Osteoblast (primary cell): ENCODE measurements around the gene TDG. TPM values are rescaled to one million over a fixed set of nuclear protein-coding genes. Genes with fewer than 3 reads are reported as not detected.
A peak's percentile ranks its signal among the peaks of the same experiment; 100 is the strongest.

ENCODE experiments used
- DNase-seq: peaks from one replicate; pipeline ENCODE4 v3.0.0; 2011; ENCODE audit warnings: low spot score, mixed read lengths; ENCODE audit not compliant: insufficient read length; ENCODE audit errors: missing footprints
- H2AFZ ChIP-seq: 2 replicates; pipeline ENCODE4 v1.6.0; 2011; ENCODE audit warnings: mild to moderate bottlenecking, low read length
- H3K27ac ChIP-seq: 2 replicates; pipeline ENCODE4 v1.5.1; 2011; ENCODE audit warnings: mild to moderate bottlenecking, low read depth, low read length, moderate library complexity
- H3K27me3 ChIP-seq: 2 replicates; pipeline ENCODE4 v1.6.0; 2012; ENCODE audit warnings: mild to moderate bottlenecking, control low read depth, inconsistent platforms, low read length, moderate library complexity; ENCODE audit not compliant: insufficient read depth
- H3K36me3 ChIP-seq: 2 replicates; pipeline ENCODE4 v1.5.1; 2011; ENCODE audit warnings: mild to moderate bottlenecking, low read length, control low read depth, moderate library complexity; ENCODE audit not compliant: insufficient read depth
- H3K4me1 ChIP-seq: 2 replicates; pipeline ENCODE4 v1.5.1; 2011; ENCODE audit warnings: mild to moderate bottlenecking, low read length, control low read depth, moderate library complexity; ENCODE audit not compliant: insufficient read depth
- H3K4me2 ChIP-seq: 2 replicates; pipeline ENCODE4 v1.6.0; 2011; ENCODE audit warnings: mild to moderate bottlenecking, low read length; ENCODE audit not compliant: insufficient read depth
- H3K4me3 ChIP-seq: fragments of 200-600 bp; sonication (generic); 3 replicates; pipeline ENCODE4 v1.5.1; 2012; ENCODE audit warnings: mild to moderate bottlenecking, low read length, inconsistent platforms; ENCODE audit not compliant: insufficient read depth
- H3K79me2 ChIP-seq: 2 replicates; pipeline ENCODE4 v1.6.0; 2012; ENCODE audit warnings: mild to moderate bottlenecking, low read length, control low read depth, inconsistent platforms; ENCODE audit not compliant: insufficient read depth
- H3K9me3 ChIP-seq: 2 replicates; pipeline ENCODE4 v1.5.1; 2011; ENCODE audit warnings: low read depth, low read length, control low read depth
- H4K20me1 ChIP-seq: 2 replicates; pipeline ENCODE4 v1.6.0; 2012; ENCODE audit warnings: mild to moderate bottlenecking, low read length, control low read depth; ENCODE audit not compliant: insufficient read depth
- total RNA-seq: library from RNA; depleted of rRNA; stranded (reverse); fragments of >200 nt; gene quantifications from 2 replicates; pipeline ENCODE4 v1.2.3, GENCODE V29; 2012
- TF ChIP-seq, protein P1 (sequence below): IDR thresholded peaks from 2 replicates; pipeline ENCODE4 v1.5.1; 2011; ENCODE audit warnings: mild to moderate bottlenecking, low read depth, low read length, moderate library complexity; ENCODE audit errors: extremely low read depth

Gene TDG
- 20.9 and 23.2 TPM in 2 replicates for total RNA-seq

DNA sequence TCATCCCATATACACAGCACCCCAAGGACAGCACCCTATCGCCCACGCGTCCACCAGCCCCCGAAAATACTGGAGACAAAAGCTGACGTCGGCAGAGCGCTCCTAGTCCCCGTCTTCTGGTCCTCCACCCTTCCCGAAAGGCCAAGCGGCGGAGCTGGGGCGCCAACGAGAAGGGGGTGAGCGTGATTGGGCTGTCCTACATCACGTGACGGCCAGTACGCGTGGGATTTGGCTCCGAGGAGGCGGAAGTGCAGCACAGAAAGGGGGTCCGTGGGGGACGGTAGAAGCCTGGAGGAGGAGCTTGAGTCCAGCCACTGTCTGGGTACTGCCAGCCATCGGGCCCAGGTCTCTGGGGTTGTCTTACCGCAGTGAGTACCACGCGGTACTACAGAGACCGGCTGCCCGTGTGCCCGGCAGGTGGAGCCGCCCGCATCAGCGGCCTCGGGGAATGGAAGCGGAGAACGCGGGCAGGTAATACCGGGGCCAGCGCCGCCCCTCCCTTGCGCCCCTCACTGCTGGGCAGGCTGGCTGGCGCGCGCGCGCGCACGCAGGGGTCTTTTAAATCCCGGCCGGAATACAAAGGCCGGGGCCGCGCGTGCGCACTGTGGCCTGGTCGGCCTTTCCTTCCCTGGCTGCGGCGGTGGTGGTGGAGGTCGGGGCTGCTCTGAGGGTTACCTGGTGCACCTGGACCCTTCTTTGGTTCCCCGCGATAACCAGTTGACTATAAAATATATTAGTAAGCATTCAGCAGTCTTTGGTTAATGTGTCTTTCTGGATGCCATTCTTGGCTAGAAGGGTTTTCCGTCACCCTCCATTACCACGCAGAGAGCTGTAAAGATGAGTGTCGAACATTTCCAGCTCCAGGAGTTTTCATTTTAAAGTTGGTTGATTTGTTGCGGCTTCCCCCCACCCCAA is at the start of gene TDG:
TDG (plus strand) TSS at position 283 of the 915 bp plus-strand sequence; CDS start at position 449, 166 bp downstream.
- peaks cover 13% of the 10 kb centered on the region for H4K20me1 ChIP-seq
- H3K36me3 ChIP-seq, result peaks cover 11% of the 10 kb centered on the region
- peak within 1 kb of the TSS; percentile 80 for H3K4me3 ChIP-seq
- TF ChIP-seq, protein P1, sequence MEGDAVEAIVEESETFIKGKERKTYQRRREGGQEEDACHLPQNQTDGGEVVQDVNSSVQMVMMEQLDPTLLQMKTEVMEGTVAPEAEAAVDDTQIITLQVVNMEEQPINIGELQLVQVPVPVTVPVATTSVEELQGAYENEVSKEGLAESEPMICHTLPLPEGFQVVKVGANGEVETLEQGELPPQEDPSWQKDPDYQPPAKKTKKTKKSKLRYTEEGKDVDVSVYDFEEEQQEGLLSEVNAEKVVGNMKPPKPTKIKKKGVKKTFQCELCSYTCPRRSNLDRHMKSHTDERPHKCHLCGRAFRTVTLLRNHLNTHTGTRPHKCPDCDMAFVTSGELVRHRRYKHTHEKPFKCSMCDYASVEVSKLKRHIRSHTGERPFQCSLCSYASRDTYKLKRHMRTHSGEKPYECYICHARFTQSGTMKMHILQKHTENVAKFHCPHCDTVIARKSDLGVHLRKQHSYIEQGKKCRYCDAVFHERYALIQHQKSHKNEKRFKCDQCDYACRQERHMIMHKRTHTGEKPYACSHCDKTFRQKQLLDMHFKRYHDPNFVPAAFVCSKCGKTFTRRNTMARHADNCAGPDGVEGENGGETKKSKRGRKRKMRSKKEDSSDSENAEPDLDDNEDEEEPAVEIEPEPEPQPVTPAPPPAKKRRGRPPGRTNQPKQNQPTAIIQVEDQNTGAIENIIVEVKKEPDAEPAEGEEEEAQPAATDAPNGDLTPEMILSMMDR, result peak; percentile 9
- no peaks in the 10 kb centered on the region for H3K27me3 ChIP-seq
- peaks cover 34% of the 10 kb centered on the region for H3K4me1 ChIP-seq
- H3K27ac ChIP-seq, result peak within 1 kb of the TSS; percentile 93
- peak within 1 kb of the TSS; percentile 90 for H3K4me2 ChIP-seq
- no peaks in the 10 kb centered on the region for H3K9me3 ChIP-seq
- peak; percentile 97 for DNase-seq
- H2AFZ ChIP-seq, result peak within 1 kb of the TSS; percentile 81
- peaks cover 71% of the 10 kb centered on the region for H3K79me2 ChIP-seq

DNA sequence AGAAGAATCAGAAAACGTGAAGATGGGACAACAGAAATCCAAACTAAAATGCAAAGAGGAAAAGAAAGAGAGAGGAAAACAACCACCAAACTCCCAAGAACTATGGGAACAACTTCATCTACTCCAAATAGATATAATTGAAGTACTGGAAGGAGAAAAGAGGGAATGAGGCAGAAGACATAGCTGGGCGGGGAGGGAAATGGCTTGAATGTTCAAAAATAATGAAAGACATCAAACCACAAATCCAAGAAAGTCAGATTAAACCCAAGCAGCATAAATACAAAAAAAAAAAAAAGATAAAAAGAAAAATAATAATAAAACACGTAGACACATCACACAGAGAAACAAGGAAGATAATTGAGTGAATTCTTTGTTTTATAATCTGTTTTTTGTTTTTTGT is 47.8 kb upstream of the TDG start:
- TF ChIP-seq, protein P1, result no peak
- no peaks in the 10 kb centered on the region for H3K79me2 ChIP-seq
- H3K27ac ChIP-seq, result no peak overlapping the region
- H2AFZ ChIP-seq, result no peak overlapping the region
- H3K4me2 ChIP-seq, result no peak overlapping the region
- H3K4me3 ChIP-seq, result no peak overlapping the region
- no peaks in the 10 kb centered on the region for H3K4me1 ChIP-seq
- no peaks in the 10 kb centered on the region for H3K36me3 ChIP-seq
- H3K27me3 ChIP-seq, result no peaks in the 10 kb centered on the region
- no peaks in the 10 kb centered on the region for H4K20me1 ChIP-seq
- no peak for DNase-seq
- H3K9me3 ChIP-seq, result no peaks in the 10 kb centered on the region

DNA sequence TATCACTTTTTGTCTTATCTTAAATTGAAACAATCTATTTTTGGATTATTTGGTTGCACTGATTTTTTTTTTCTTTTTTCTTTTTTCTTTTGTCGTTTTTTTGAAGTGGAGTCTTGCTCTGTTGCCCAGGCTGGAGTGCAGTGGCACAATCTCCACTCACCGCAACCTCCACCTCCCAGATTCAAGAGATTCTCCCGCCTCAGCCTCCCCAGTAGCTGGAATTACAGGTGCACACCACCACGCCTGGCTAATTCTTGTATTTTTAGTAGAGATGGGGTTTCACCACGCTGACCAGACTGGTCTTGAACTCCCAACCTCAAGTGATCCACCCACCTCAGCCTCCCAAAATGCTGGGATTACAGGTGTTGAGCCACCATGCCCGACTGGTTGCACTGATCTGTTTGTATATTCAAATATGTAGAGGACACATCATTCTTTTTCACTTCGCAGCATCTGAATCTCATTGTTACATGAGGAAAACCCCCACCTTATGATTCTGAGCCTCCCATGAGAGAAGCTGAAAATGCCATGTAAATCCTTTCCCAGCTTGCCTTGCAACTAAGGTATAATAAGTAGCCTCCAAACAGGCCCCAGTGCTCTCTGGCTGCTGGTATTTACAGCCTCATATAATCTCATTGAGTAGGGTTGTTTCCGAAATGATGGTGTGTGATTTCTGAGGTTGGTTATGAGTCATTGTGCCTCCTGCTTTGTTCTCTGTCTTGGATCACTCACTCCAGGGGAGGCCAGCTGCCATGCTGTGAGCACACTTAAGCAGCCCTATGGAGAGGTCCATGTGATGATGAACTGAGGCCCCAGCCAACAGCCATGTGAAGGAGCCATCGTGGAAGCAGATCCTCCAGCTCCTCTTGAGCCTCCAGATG is 40.7 kb upstream of the TDG start:
- Histone ChIP-seq H4K20me1 (no peaks in the 10 kb centered on the region), H3K4me1 (peaks cover 14% of the 10 kb centered on the region), H3K36me3 (no peaks in the 10 kb centered on the region), H3K79me2 (no peaks in the 10 kb centered on the region), H3K27me3 (no peaks in the 10 kb centered on the region), H2AFZ (peak overlapping the region; percentile 58), H3K4me2 (no peak overlapping the region), H3K27ac (no peak overlapping the region), H3K4me3 (no peak overlapping the region), H3K9me3 (no peaks in the 10 kb centered on the region)
- peak; percentile 72 for DNase-seq
- TF ChIP-seq, protein P1, result no peak
